ENCODE measurements around the gene ELAVL1. TPM values are rescaled to one million over a fixed set of nuclear protein-coding genes. Genes with fewer than 3 reads are reported as not detected.

Gene ELAVL1
- total RNA-seq, 1 donor from 2014 or later: 107 TPM

GRCh38 chr19:7926021-7926726 is 79.3 kb downstream of the ELAVL1 start, which contains the start of gene CTXN1:
TSS of gene CTXN1 (minus strand) at chr19:7926135. CDS start at chr19:7925538, 597 bp downstream.
- no peak for DNase-seq (ENCODE audit: low read depth)
- Histone ChIP-seq H3K4me2 (ENCODE audit: low read length) (peak within 1 kb of the TSS; percentile 97), H3K27ac (ENCODE audit: low read depth, low read length) (no peak within 1 kb of the TSS), H3K4me3 (ENCODE audit: insufficient read depth, low read depth, low read length) (peak within 1 kb of the TSS; percentile 49), H3K79me2 (ENCODE audit: insufficient read depth, low read length) (peaks cover 6% of the 10 kb centered on the region), H3K4me1 (ENCODE audit: insufficient read depth, low read length) (peaks cover 38% of the 10 kb centered on the region), H4K20me1 (ENCODE audit: insufficient read depth, low read length) (peaks cover 21% of the 10 kb centered on the region), H3K9ac (ENCODE audit: low read length) (peak within 1 kb of the TSS; percentile 70), H2AFZ (ENCODE audit: low read depth, low read length) (peak within 1 kb of the TSS; percentile 77), H3K27me3 (ENCODE audit: insufficient read depth, low read length) (no peaks in the 10 kb centered on the region), H3K9me3 (ENCODE audit: insufficient read depth, low read depth, low read length) (no peaks in the 10 kb centered on the region), H3K36me3 (ENCODE audit: insufficient read depth, low read length) (peaks cover 5% of the 10 kb centered on the region)
- Mint-ChIP-seq H3K9me3 (ENCODE audit: unreplicated experiment) (no peaks in the 10 kb centered on the region), H3K27me3 (ENCODE audit: low read depth, unreplicated experiment) (no peaks in the 10 kb centered on the region), H3K36me3 (ENCODE audit: low read depth, unreplicated experiment) (peaks cover 7% of the 10 kb centered on the region), H3K27ac (ENCODE audit: unreplicated experiment) (peak within 1 kb of the TSS; percentile 92), H3K4me3 (ENCODE audit: unreplicated experiment) (peak within 1 kb of the TSS; percentile 86), H3K4me1 (ENCODE audit: low read depth, unreplicated experiment) (peaks cover 16% of the 10 kb centered on the region)
- TF ChIP-seq EZH2 (IDR thresholded peaks at IDR 0.05; ENCODE audit: insufficient read depth, low read length) (no peak), CTCF (IDR thresholded peaks at IDR 0.05; ENCODE audit: insufficient read depth, low read depth, low read length) (no peak)
- no peak for FAIRE-seq

DNA sequence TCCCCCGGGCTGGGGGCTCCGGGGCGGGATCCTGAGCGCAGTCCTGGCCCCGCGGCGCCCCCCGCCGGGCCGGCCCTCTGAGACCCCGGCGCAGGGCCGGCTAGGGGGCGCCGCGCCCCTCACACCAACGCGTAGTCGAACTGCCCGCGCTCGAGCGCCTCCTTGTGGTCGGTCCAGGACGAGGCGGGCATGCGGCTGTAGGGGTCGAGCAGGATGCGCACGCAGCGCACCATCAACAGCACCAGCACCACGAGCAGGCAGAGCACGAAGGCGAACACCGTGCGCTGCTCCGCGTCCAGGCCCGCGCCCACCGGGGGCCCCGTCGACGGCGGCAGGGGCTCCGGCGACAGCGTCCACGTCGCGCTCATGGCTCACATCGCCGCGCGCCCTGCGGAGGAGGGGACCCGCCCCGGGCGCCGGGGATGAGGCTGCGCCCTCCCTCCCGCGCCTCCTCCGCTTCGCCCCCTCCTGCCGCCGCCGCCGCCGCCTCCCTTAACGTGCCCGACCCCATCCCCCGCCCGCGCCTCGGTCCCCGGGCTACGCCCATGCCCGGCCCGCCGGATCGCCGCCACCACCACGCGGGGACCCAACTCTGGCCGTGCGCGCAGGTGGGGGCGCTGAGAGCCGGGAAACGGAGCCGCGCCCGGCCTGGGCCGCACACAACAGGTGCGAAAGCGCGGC is 80.1 kb downstream of the ELAVL1 start:
- H3K9me3 ChIP-seq (ENCODE audit: insufficient read depth, low read depth, low read length): no peaks in the 10 kb centered on the region
- H3K36me3 ChIP-seq (ENCODE audit: insufficient read depth, low read length): peaks cover 3% of the 10 kb centered on the region
- peak overlapping the region; percentile 33 for H3K4me3 ChIP-seq (ENCODE audit: insufficient read depth, low read depth, low read length)
- Mint-ChIP-seq H3K4me3 (ENCODE audit: unreplicated experiment) (peak overlapping the region; percentile 86), H3K4me1 (ENCODE audit: low read depth, unreplicated experiment) (peaks cover 16% of the 10 kb centered on the region), H3K36me3 (ENCODE audit: low read depth, unreplicated experiment) (peaks cover 7% of the 10 kb centered on the region), H3K27me3 (ENCODE audit: low read depth, unreplicated experiment) (no peaks in the 10 kb centered on the region), H3K27ac (ENCODE audit: unreplicated experiment) (peak overlapping the region; percentile 92), H3K9me3 (ENCODE audit: unreplicated experiment) (no peaks in the 10 kb centered on the region)
- no peak overlapping the region for H3K9ac ChIP-seq (ENCODE audit: low read length)
- H3K27me3 ChIP-seq (ENCODE audit: insufficient read depth, low read length): no peaks in the 10 kb centered on the region
- peaks cover 23% of the 10 kb centered on the region for H4K20me1 ChIP-seq (ENCODE audit: insufficient read depth, low read length)
- no peak for FAIRE-seq
- H3K79me2 ChIP-seq (ENCODE audit: insufficient read depth, low read length): peaks cover 6% of the 10 kb centered on the region
- H3K4me1 ChIP-seq (ENCODE audit: insufficient read depth, low read length): peaks cover 41% of the 10 kb centered on the region
- TF ChIP-seq CTCF (IDR thresholded peaks at IDR 0.05; ENCODE audit: insufficient read depth, low read depth, low read length) (peak; percentile 65), EZH2 (IDR thresholded peaks at IDR 0.05; ENCODE audit: insufficient read depth, low read length) (no peak)
- no peak overlapping the region for H3K27ac ChIP-seq (ENCODE audit: low read depth, low read length)
- peak overlapping the region; percentile 79 for H3K4me2 ChIP-seq (ENCODE audit: low read length)
- DNase-seq (ENCODE audit: low read depth): peak; percentile 16
- no peak overlapping the region for H2AFZ ChIP-seq (ENCODE audit: low read depth, low read length)
